Vagina (tissue), 2 donors: ENCODE results near the gene RNF114.

ENCODE experiments used
- POLR2A ChIP-seq, 2 donors: fragments of 450-650 bp; IDR thresholded peaks; one replicate each; pipeline ENCODE4 v1.6.1; 2017; ENCODE audit warnings: antibody characterized with exemption in 2 of 2, mild to moderate bottlenecking in 2 of 2, moderate library complexity in 2 of 2
- POLR2AphosphoS5 ChIP-seq, 2 donors: sonication (generic); formaldehyde crosslinking; IDR thresholded peaks; one replicate each; pipeline ENCODE4 v1.9.0; 2017; ENCODE audit warnings: antibody characterized with exemption in 2 of 2, mild to moderate bottlenecking in 2 of 2, low read depth in 1 of 2; ENCODE audit not compliant: insufficient read depth in 1 of 2
- TF ChIP-seq, protein P1 (sequence below), 3 experiments: fragments of 450-650 bp in 2 of 3; fragments of 200-600 bp in 1 of 3; sonication (generic) in 1 of 3; IDR thresholded peaks; one replicate each; pipeline ENCODE4 v1.5.1; 2017 to 2019; ENCODE audit warnings: antibody characterized with exemption in 3 of 3, mild to moderate bottlenecking in 2 of 3, moderate library complexity in 2 of 3

DNA sequence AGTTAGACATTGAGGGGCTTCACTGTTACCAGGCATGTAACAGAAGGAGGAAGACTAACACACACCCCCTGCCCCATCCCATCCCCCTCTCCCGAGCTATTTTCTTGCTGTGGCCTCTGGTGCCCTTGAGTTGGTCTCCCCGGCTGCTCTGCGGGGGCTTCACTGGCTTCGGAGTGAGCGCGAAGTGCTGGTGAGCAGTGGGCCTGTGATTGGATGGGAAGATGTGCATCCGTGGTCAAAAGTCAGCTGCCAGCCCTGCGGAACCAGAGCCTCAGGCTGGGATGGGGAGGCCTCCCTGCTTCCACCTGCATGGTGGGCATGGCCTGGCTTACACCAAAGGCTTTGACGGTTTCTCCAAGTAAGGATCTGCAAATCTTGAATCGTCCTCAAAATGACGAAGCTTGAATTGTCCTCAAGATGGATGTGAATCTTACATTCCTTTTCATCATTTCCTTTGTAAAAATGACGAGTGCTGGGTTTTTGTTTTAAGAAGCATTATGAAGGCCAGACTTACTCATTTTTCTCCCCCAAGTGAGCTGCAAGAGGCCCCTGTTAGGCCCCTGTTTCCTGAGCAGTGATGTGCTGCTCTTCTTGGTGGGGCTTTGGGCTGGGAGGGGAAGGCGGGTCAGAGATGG, 44.6 kb upstream of the RNF114 start:
- TF ChIP-seq, protein P1, sequence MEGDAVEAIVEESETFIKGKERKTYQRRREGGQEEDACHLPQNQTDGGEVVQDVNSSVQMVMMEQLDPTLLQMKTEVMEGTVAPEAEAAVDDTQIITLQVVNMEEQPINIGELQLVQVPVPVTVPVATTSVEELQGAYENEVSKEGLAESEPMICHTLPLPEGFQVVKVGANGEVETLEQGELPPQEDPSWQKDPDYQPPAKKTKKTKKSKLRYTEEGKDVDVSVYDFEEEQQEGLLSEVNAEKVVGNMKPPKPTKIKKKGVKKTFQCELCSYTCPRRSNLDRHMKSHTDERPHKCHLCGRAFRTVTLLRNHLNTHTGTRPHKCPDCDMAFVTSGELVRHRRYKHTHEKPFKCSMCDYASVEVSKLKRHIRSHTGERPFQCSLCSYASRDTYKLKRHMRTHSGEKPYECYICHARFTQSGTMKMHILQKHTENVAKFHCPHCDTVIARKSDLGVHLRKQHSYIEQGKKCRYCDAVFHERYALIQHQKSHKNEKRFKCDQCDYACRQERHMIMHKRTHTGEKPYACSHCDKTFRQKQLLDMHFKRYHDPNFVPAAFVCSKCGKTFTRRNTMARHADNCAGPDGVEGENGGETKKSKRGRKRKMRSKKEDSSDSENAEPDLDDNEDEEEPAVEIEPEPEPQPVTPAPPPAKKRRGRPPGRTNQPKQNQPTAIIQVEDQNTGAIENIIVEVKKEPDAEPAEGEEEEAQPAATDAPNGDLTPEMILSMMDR (IDR thresholded peaks at IDR 0.05): no peak
- TF ChIP-seq POLR2A (IDR thresholded peaks at IDR 0.05) (no peak), POLR2AphosphoS5 (IDR thresholded peaks at IDR 0.05; ENCODE audit: insufficient read depth in 1 of 2, low read depth in 1 of 2) (no peak)
